BJ (cell line): Measurements from ENCODE around the gene FAM200A. TPM values are rescaled to one million over a fixed set of nuclear protein-coding genes. Genes with fewer than 3 reads are reported as not detected.
A peak's percentile ranks its signal among the peaks of the same experiment; 100 is the strongest.
"Not testable (repeated sequence)": the region's sequence is repeated elsewhere in the genome, so short reads cannot be mapped to it uniquely, and the experiment has no call there.

Source experiments
- CTCF ChIA-PET: fragments of 350-600 bp; formaldehyde crosslinking; extraction: SDS; loops from one replicate; lab custom pipeline; 2021; ENCODE audit warnings: antibody characterized with exemption, inconsistent platforms; lab: Yijun Ruan, JAX
- POLR2A ChIA-PET: fragments of 300-600 bp; sonication (Branson Sonifier 250); formaldehyde crosslinking; extraction: SDS; loops from one replicate; lab custom pipeline; 2021; ENCODE audit warnings: antibody characterized with exemption; lab: Charles Lee
- DNase-seq: peaks from one replicate; pipeline ENCODE4 v3.0.0-alpha.2; 2011; ENCODE audit warnings: low read depth
- H3K27me3 ChIP-seq: 2 replicates; pipeline ENCODE4 v1.6.0; 2011; ENCODE audit warnings: low read length; ENCODE audit not compliant: control insufficient read depth, insufficient read depth
- H3K36me3 ChIP-seq: 2 replicates; pipeline ENCODE4 v1.5.1; 2011; ENCODE audit warnings: low read length; ENCODE audit not compliant: control insufficient read depth, insufficient read depth
- H3K4me3 ChIP-seq: 2 replicates; pipeline ENCODE4 v1.5.1; 2011; ENCODE audit warnings: low read depth, mild to moderate bottlenecking, control low read depth, low read length
- CTCF ChIP-seq: IDR thresholded peaks from 2 replicates; pipeline ENCODE4 v1.5.1; 2011; ENCODE audit warnings: low read depth, mild to moderate bottlenecking, control low read depth, inconsistent platforms, low read length, moderate library complexity; ENCODE audit not compliant: insufficient read depth
- polyA plus RNA-seq: library from polyadenylated mRNA; depleted of rRNA; stranded (reverse); fragments of >200 nt; gene quantifications from 2 replicates; pipeline ENCODE4 v1.2.3, GENCODE V29; 2011

Gene FAM200A
- polyA plus RNA-seq, 1 experiment, result 3.8 TPM

- ChIA-PET POLR2A (no interaction called here), CTCF (no interaction called here)
- H3K4me3 ChIP-seq, result no peak overlapping the region
- no peak for DNase-seq
- peaks cover 2% of the 10 kb centered on the region; the same call in 1 of the 2 replicates for H3K36me3 ChIP-seq
- TF ChIP-seq CTCF, result no peak
- H3K27me3 ChIP-seq, result no peaks in the 10 kb centered on the region
These were observed 1.1 kb upstream of the FAM200A start for GRCh38 chr7:99553039-99553438.

- peak overlapping the region; percentile 59 for H3K4me3 ChIP-seq
- no peak for DNase-seq
- H3K27me3 ChIP-seq, result no peaks in the 10 kb centered on the region
- POLR2A ChIA-PET, result no interaction called here
- no peak for TF ChIP-seq CTCF
- H3K36me3 ChIP-seq, result peaks cover 2% of the 10 kb centered on the region; the same call in 1 of the 2 replicates
- CTCF ChIA-PET, result no interaction called here
These were observed 580 bp downstream of the FAM200A start for GRCh38 chr7:99551334-99551733.

GRCh38 chr7:99549545-99549944 lies 2.4 kb downstream of the FAM200A start:
- H3K36me3 ChIP-seq, POLR2A ChIA-PET, H3K27me3 ChIP-seq, CTCF ChIA-PET, DNase-seq, H3K4me3 ChIP-seq: not testable (repeated sequence)

- POLR2A ChIA-PET, H3K4me3 ChIP-seq, DNase-seq, CTCF ChIA-PET, H3K27me3 ChIP-seq, H3K36me3 ChIP-seq: not testable (repeated sequence)
These were observed 6.6 kb downstream of the FAM200A start for GRCh38 chr7:99545308-99545707.

GRCh38 chr7:99543916-99544315 lies 8.0 kb downstream of the FAM200A start:
- ChIA-PET POLR2A (no interaction called here), CTCF (no interaction called here)
- Histone ChIP-seq H3K4me3 (no peak overlapping the region), H3K36me3 (peaks cover 3% of the 10 kb centered on the region; the same call in 1 of the 2 replicates), H3K27me3 (no peaks in the 10 kb centered on the region)
- DNase-seq, result no peak
- no peak for TF ChIP-seq CTCF

GRCh38 chr7:99543081-99543671 lies 8.7 kb downstream of the FAM200A start:
- H3K27me3 ChIP-seq, result no peaks in the 10 kb centered on the region

More at GRCh38 chr7:99543081-99543671, 8.7 kb downstream of the FAM200A start:
- no peak overlapping the region for H3K4me3 ChIP-seq
- peaks cover 3% of the 10 kb centered on the region; the same call in 1 of the 2 replicates for H3K36me3 ChIP-seq
- ChIA-PET CTCF (no interaction called here), POLR2A (no interaction called here)
- no peak for DNase-seq
- TF ChIP-seq CTCF, result no peak
